SHP77 (cell line): ENCODE results near the gene RNU6-9.

Source experiments
- DNase-seq, 2 experiments: peaks; one replicate each; lab custom pipeline; 2025; lab: John Stamatoyannopoulos, UW

RNU6-9 gene

DNA sequence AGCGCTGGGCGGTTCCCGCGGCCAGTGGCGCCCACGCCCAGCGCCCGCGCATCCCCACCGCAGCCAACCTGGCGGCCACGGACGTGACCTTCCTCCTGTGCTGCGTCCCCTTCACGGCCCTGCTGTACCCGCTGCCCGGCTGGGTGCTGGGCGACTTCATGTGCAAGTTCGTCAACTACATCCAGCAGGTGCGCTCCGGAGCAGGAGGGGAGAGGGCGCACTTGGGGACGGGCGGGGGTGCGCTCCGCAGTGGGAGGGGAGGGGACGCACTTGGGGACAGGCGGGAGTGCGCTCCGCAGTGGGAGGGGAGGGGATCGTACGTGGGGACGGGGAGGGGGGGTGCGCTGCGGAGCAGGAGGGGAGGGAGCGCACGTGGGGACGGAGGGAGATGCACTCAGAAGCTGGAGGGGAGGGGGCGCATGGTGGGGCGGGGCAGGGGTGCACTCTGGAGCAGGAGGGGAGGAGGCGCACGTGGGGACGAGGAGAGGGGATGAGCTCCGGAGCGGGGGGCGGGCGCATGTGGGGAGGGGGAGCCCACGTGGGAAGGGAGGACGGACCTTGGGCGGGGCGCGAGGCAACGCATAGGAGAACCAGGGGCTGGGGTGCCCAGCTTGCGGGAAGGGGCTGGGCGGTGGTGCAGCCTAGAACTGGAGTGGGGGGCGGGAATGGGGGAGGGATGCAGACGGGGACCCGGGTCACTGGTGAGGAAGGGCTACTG is 25.4 kb downstream of the RNU6-9 start:
- DNase-seq = no peak

DNA sequence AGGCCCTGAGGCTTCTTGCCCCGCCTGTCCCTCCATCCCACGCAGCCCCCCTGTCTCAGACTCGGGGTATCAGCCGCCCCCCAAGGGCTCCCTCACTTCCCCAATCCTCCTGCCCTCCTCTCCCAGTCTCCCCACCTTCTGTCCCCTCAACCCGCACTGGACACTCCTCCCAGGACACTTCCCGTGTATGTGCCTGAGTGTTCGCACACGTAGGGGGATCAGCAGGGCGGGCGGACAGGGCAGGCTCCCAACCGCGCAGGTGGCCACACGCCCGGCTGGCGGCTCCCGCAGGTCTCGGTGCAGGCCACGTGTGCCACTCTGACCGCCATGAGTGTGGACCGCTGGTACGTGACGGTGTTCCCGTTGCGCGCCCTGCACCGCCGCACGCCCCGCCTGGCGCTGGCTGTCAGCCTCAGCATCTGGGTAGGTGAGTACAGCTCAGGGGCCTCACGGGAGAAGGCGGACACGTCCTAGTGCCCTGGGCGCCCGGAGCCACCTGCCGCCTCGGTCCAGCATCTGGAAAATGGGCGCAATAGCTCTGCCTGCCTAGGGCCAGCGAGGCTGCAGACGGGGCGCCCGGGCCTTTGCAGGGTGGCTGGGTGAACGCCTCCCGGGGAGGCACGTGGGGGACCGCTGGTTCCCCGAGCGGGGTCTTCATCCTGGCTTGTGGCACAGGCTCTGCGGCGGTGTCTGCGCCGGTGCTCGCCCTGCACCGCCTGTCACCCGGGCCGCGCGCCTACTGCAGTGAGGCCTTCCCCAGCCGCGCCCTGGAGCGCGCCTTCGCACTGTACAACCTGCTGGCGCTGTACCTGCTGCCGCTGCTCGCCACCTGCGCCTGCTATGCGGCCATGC is 26.1 kb downstream of the RNU6-9 start:
- DNase-seq = no peak

GRCh38 chr19:920051-920864 is 27.0 kb downstream of the RNU6-9 start:
- DNase-seq = no peak

- DNase-seq = no peak
These were observed 31.3 kb downstream of the RNU6-9 start for GRCh38 chr19:924553-925086.

- DNase-seq = peak in 1 of 2 experiments; percentile 83
These were observed 31.8 kb downstream of the RNU6-9 start for GRCh38 chr19:925087-925525.

GRCh38 chr19:925526-926322 is 32.4 kb downstream of the RNU6-9 start, which contains the start of gene ARID3A:
Gene ARID3A, plus strand, starts transcription at chr19:926035. Its CDS starts 3,494 bp downstream, at chr19:929529.
- peak; percentile 65 to 83 for DNase-seq

- no peak for DNase-seq
These were observed 33.0 kb downstream of the RNU6-9 start for GRCh38 chr19:926323-926588.

DNA sequence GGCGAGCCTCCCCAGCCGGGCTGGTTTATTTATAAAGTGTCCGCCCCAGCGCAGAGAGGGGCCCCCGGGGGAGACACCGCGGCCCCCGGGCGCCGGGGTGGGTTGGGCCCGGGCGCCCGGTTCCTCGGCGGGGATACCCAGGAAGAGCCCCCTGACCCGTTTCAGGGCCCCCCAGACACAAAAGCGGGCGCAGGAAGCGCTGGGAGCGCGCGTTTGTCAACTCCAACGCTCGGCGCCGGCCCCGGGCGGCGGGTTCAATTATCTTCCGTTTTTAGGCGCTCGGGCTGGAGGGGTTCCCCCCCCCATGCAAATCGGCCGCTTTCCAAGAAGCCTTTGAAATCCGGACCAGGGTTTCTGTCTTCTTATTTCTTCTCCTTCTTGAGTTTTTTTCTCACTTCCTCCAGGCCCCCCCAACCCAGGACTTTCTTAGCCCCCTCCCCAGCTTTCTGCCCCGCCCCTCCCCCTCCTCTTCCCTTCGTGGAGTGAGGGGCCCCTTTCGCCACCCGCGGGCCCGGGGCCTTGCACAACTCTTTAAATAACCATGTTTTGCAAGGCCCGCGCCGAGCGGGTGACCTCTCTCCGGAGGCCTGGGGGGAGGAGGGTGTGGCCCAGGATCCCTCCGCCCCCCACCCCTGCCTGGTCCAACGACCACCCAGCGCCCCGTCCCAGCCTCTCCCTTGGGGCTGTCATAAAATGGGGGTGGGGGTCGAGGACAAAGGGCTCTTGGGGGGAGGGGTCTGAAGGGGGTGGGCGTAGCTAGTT is 33.5 kb downstream of the RNU6-9 start:
- DNase-seq = no peak

GRCh38 chr19:927351-927779 is 34.1 kb downstream of the RNU6-9 start:
- DNase-seq = no peak

GRCh38 chr19:927780-928401 is 34.6 kb downstream of the RNU6-9 start:
- DNase-seq = no peak

DNA sequence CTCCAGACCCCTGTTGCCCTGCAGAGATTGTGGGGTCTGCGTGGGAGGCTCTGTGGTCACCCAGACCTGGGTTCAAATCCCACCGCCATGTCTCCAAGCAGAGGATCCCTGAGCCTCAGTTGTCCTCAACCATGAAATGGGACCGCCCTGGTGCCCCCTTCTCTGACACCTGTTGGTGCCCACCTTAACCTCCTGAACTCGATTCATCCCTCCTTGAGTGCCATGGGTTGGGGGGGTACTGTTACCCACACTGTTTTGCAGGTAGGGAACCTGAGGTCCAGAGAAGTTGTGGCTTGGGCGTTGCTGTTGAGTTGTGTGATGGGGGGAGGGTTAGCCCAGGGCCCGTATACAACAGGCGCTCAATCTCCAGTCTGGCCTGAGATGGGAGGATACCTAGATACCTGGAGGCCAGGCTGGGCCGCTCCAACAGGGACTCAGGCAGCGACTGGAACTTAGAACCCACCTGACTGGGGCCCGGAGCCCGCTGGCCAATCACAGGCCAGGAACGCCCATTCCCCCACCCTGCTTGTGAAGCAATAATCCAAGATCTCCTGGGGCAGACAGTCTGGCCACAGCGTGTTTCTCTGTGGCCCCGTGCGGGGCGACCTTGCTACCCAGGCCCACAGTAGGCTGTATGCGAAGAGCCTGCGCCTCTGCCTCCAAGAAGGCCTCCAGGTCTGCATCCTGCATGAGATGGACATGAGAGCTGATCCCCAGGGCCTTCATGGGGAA is 35.4 kb downstream of the RNU6-9 start:
- no peak for DNase-seq

DNA sequence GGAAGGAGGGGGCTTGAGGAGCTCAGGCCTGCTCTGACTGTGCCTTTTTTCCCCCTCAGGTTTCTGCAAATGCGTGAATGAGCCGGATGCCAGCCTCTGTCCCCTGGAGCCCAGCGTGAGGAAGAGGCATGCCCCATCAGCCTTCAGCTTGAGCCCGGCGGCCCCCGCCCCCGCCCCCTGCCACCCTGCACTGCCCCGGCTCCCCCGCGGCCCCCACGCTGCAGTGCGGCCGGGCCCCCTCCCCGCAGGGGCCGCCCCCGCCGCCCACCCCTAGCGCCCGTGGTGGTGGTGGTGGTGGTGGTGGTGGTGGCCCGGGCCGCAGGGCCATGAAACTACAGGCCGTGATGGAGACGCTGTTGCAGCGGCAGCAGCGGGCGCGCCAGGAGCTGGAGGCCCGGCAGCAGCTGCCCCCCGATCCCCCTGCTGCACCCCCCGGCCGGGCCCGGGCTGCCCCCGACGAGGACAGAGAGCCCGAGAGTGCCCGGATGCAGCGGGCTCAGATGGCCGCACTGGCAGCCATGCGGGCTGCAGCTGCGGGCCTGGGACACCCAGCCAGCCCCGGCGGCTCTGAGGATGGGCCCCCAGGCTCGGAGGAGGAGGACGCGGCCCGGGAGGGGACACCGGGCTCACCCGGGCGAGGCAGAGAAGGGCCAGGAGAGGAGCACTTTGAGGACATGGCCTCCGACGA is 36.1 kb downstream of the RNU6-9 start:
- DNase-seq = no peak

DNA sequence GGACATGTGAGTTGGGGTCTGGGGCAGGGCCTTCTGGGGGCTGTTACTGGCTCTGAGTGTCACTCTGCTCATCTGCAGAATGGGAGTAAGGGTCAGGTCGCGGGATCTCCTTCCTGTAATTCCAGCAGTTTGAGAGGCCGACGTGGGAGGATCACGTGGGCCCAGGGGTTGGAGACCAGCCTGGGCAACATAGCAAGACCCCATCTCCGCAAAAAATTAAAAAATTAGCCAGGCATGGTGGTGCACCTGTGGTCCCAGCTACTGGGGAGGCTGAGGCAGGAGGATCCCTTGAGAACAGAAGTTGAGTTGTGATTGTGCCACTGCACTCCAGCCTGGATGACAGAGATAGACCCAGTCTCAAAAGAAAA is 36.6 kb downstream of the RNU6-9 start:
- DNase-seq = no peak

DNA sequence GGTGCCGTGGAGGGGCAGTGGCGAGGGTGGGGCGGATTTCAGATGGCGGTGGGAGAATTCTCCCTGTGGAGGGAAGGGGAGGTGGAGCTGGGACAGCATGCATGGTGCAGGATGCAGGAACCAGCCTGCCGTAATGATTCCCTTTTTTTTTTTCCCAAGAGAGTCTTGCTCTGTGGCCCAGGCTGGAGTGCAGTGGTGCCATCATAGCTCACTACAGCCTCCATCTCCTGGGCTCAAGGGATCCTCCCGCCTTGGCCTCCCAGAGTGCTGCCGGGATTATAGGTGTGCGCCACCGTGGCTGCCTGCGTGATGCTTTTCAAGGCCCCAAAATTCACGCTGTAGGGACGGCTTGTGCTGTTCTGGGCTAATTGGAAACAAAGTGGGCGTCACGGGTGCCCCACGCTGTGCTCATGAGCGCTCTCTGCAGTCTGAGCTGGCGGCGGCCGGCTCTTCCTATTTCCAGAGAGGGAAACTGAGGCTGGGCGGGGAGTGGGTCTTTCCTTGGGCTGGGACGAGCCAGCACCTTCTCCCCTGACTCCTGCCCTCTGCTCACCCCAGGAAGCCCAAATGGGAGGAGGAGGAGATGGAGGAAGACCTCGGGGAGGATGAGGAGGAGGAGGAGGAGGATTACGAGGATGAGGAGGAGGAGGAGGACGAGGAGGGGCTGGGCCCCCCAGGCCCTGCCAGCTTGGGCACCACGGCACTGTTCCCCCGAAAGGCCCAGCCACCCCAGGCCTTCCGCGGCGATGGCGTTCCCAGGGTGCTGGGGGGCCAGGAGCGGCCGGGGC is 38.8 kb downstream of the RNU6-9 start:
- DNase-seq = no peak

GRCh38 chr19:932648-933552 is 39.6 kb downstream of the RNU6-9 start:
- DNase-seq = no peak

DNA sequence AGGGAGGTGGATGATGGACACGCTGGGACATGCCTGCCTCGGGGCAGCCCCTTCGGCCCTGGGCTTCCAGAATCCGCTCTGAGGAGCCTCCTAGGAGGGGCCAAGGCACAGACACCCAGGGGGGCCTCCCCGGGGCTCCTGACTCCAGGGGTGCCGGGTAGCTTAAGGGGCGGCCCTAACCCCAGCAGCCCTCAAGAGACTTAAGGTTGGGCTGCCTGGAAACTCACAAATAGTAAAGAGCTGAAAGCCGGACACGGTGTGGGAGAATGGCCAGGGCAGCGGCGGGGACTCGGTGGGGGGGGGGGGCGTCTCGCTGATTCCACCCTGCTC is 40.2 kb downstream of the RNU6-9 start:
- DNase-seq = no peak

DNA sequence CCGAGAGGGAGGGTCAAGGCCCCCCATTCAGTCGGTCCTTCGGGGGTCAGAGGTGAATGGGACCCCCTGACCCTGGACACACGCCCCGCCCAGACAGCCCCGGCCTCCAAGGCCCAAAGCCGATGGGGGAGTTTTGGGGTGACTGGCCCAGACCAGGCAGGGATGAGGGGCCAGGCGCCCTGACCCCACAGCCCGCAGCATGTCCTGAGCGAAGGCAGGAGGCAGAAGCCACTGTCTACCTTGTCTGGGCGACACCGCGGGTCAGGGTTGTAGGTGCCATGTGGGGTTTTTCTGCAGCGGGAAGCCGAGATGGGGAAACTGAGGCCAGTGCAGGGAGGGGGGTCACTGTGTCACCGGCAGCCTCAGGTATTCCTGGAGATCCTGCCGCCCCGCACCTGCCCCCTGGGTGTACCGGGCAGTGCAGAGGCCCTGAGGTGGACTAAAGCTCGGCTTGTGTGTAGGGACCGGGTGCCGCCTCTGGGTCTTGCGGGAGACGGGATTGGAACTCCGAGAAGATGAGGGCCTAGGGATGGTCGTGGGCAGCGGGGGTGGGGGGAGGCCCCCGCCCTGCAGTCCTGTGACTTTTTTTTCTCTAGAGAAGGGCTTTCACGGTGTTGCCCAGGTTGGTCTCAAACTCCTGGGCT is 41.0 kb downstream of the RNU6-9 start:
- peak in 1 of 2 experiments; percentile 38 for DNase-seq
